ENCODE measurements around the gene THRSP.

The THRSP gene

DNA sequence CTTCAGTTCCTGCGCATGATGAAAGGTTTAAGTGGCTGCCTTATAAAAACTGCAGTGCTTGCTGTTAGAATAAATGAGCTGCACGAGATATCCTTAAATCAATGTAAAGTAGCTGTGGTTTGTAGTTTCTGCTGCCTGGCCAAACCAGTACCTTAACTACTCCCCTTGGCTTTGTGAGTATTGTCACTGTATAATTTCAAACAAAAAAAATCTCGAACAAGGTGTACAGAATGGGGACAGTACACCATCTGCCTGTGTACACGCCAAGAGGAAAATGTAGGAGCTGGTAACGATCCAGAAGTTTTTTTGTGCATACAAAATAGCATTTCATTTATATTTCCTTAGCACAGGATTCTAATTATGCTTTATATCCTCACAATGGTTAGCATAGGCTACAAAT is 36.6 kb downstream of the THRSP start:
- no peak for DNase-seq

DNA sequence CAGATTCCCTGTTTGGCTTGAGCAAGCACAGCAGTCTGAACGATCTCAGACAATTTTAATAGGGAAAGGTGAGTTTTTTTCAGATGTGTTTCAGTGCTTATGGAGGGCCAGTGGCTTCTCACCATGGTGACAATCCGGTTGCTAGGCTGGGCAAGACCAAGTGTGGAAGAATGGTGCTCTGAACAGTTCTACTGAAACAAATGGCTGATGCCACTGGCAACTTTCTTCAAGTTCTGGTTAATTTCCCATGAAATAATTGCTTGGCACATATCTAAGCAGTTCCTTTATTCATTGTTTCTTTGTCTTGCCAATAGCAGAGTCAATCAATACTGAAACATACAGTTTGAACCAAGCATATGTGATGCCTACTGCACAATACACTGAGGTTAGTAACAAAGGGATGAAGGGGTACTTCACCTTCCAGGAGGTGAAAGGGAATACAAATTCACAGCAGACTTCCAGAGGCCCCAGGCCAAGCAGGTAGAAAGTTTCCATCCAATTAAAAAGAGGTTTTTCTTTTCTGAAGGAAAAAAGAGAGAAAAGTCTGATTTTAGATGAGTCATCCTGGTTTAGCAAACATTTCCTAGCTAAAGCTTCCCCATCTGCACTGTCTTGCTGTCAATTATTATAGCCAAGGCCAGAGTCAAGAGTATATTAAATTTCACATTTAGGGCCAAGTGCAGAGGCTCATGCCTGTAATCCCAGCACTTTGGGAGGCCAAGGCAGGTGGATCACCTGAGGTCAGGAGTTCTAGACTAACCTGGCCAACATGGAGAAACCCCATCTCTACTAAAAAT is 37.2 kb downstream of the THRSP start:
- DNase-seq: peak; percentile 3

DNA sequence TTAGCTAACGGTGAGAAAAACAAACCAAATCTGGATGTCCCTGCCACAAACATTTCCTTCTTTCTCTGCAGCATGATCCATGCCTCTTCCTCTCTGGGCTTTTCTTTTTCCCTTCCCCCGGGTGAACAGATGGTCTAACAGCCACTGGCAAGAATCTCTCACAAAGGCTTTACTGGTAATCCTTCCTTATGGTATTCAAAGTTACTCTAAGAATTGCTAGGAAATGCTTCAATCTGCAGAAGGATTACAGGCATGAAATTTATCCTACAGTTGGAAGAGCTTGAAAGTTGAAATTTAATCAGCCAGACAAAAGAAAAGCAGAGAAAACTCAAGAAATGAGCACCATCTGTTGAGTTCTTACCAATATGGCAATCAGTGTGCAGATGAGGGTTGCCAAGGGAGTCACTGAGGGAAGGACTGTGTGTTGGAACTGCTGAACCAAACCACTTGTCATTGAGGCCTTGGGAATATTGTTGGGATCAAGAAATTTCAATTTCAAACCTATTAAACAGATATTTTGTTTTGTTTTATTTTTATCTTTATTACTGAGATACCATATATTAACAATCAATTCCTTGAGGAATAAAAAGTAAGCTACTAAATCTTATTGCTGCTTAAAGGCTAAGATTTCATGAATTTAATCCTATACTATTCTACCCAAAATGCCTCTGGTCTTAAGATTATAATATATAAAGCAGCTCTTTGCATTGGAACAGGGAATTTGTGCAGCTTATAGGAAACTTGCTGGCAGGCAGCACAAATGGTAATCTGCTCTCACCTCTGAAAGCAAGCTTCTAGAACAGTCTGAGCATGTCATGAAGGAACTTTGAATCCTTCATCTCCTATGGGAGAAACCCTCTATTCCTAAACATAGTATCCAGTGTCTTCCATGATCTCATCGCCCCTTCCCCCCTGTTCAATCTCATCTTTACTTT is 45.7 kb downstream of the THRSP start:
- no peak for DNase-seq

DNA sequence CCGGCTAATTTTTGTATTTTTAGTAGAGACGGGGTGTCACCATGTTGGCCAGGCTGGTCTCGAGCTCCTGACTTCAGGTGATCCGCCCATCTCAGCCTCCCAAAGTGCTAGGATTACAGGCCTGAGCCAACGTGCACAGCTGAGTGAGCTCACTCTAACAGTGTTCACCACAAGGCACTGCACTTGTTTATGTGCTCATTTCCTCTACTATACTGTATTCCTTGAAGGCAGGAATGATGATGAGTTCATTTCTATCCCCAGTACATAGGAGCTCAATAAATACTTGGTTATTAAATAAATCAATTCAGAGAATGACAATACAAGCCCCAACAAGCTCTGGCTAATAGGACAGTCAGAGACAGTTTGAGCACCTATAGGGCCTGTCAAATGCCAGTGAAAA is 46.7 kb downstream of the THRSP start:
- DNase-seq: no peak

DNA sequence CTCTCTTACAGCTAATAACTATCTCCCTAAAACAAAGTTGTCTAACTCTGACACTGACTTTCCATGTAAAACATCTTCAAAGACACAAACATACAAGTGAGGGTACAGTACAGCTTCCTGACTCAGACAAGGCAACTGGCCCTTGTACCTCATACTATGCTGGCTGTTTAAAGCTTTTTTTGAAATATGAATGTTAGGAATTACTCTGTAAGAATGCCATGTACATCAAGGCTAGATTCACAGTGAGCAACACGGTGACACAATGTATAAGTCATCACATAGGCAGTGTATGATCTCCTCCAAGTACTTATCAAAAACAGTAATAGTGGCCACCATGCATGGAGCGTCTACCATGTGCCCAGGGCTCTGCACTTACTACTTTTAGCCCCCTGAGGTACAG is 47.2 kb downstream of the THRSP start:
- DNase-seq: no peak

DNA sequence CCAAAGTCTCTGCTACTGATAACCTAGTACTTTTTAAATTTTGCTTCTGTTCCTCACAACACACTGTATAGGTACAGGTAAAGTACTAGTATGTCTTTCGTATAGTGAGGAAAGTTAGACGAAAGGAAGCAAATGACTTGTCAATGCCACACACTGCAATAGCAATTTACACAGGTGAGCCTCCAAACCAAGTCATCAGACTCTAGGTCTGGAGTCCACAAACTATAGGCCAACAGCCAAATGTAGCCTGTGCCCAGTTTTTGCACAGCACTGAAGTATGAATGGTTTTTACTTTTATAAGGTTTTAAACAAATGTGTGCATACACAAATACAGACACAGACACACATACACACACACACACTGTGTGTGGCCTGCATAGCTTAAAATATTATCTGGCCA is 47.6 kb downstream of the THRSP start:
- DNase-seq: no peak

DNA sequence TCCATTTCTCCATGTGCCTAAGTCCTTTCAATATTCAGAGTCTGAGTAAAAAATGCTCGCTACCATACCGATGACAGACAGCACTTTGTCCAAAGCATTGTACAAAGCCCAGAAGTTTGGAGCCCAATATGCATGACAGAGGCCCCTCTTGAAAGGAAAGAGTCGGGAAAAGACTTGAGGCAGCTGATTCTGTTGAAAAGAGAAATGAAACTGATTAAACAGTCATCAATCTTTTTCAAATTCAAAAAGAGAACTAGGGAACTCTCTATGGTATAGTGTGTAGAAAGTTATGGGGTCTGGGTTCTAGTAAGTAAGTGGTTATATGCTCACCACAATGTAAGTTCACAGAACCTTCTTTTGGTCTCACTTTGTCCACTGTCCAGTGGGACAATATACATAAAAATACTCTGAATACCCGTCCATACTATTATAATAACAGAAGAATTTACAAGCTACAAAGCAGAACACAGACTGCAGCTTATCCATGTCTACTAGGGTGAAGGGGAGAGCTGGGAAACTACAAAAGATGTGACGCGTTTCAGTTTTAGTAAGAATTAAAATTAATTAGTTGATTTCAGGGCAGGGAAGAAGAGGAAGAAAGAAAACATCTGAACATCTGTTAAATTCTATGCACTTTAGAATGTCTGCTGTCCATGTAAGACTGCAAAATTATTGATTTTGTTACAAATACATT is 49.1 kb downstream of the THRSP start:
- DNase-seq: no peak
